Heart left ventricle (tissue), 13 donors: ENCODE measurements around the gene MRPL19.

Experiments
- POLR2A ChIP-seq, 2 donors: fragments of 450-650 bp; IDR thresholded peaks; one replicate each; pipeline ENCODE4 v1.6.1; 2017; ENCODE audit warnings: antibody characterized with exemption in 2 of 2, mild to moderate bottlenecking in 2 of 2, moderate library complexity in 2 of 2
- TF ChIP-seq, protein P1 (sequence below), 12 donors: fragments of 200-600 bp; sonication (generic) in 4 of 12; IDR thresholded peaks; one replicate each; pipeline versions ENCODE4 v1.5.0 to v1.8.0; 2018 to 2022; ENCODE audit warnings: antibody characterized with exemption in 12 of 12, mild to moderate bottlenecking in 5 of 12
- donor health status: ischemic (EF 13 %, LVEDD 7.1; RV severe dilation, severe dysfunction).
- donor health status: DM: no; HTN: yes; CAD: no.
- donor health status: DM: no; HTN: no; CAD: no.
- donor health status: ischemic (EF 25% LVEDD 6.9; RV normal size, moderate dysfunction).
- donor health status: ischemic (EF 25% LVEDD 5.7; RV mildly dilated, moderate dysfunction).
- donor health status: ischemic (EF 35%, LVEDD 5.7; RV mildly dilated, moderate dysfunction).
- donor health status: nonischemic (EF 11% LVEDD 7.7; RV severe dilation, severe dysfunction).
- donor health status: DM: yes; HTN: yes; CAD: no.
- donor health status: PGD.
- donor health status: ischemic (EF 29% LVEDD 5.4; RV normal size, mild dysfunction).
- donor health status: nonischemic (EF 23%, LVEDD 6.1; RV moderate dilation, normal function).

DNA sequence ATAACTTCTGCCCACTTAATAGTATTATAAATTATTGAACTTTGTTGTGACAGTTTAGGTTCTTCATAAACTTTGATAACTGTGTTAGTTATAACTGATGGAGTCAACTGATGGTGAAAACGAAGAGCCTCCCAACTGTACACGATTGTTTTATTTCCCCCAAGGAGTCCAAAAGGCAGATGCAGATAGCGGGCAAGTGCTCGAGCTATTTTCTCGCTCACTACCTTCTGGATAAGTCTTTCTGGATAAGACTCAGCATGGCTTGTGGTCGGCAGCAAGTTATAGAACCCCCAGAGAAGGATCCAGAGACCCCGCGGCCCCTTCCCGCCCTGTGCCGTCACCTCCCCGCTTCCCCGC is 63.6 kb downstream of the MRPL19 start:
- TF ChIP-seq POLR2A (IDR thresholded peaks at IDR 0.05), result no peak
- TF ChIP-seq, protein P1, sequence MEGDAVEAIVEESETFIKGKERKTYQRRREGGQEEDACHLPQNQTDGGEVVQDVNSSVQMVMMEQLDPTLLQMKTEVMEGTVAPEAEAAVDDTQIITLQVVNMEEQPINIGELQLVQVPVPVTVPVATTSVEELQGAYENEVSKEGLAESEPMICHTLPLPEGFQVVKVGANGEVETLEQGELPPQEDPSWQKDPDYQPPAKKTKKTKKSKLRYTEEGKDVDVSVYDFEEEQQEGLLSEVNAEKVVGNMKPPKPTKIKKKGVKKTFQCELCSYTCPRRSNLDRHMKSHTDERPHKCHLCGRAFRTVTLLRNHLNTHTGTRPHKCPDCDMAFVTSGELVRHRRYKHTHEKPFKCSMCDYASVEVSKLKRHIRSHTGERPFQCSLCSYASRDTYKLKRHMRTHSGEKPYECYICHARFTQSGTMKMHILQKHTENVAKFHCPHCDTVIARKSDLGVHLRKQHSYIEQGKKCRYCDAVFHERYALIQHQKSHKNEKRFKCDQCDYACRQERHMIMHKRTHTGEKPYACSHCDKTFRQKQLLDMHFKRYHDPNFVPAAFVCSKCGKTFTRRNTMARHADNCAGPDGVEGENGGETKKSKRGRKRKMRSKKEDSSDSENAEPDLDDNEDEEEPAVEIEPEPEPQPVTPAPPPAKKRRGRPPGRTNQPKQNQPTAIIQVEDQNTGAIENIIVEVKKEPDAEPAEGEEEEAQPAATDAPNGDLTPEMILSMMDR (IDR thresholded peaks at IDR 0.05), result no peak
